ENCODE measurements around the gene TAF12. TPM values are rescaled to one million over a fixed set of nuclear protein-coding genes. Genes with fewer than 3 reads are reported as not detected.
A peak's percentile ranks its signal among the peaks of the same experiment; 100 is the strongest.

The TAF12 gene
- total and polyA plus RNA-seq, 10 of the 15 experiments (the other 5 are each of a cell fraction or from before 2014, with no cell fraction given), result 18.3 to 43.3 (median 28.6) TPM

DNA sequence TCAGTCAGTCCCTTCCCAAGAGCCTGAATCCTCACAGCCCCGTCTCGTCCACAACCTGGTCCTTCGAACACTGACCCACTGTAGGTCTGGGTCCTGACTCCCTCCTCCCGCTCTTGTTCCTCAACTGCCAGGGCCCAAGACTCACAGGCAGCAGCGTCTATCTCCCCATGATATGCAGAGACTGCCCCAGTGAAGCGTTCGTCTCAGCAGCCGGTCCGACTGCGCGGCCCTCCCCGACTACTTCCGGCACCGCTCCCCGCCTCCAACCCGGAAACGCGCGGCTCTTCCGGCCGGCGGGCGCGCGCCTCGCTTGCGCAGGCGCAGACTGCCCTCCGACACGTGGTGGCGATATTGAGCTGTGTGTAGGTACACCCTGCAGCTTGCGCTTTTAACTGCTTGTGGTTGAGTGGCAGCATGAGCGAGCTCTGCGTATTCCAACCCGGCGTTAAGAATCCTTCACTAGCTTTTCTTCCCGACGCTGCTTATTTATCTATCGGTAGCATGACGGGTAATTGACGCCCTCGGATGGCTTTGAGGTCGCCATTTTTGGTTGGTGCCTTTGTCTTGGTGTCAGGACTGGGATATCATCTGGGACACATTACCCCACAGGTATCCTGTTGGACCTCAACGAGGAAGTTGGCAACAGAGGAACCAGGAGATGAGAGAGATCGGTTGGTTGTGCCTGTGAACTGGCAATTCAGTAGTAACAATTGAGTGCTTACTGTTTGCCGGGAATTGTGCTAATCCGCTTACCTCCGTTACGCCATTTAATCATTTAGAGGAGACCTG is at the start of gene TAF12 (continued):
- TF ChIP-seq ZBTB40 (IDR thresholded peaks at IDR 0.05; ENCODE audit: borderline replicate concordance) (peak; percentile 95), MYC (IDR thresholded peaks at IDR 0.05; ENCODE audit: insufficient read depth, insufficient read length, insufficient replicate concordance, low read length, severe bottlenecking) (peak; percentile 95), BMI1 (IDR thresholded peaks at IDR 0.05; ENCODE audit: borderline replicate concordance) (0 out of 2 replicates have a peak, but pooled peaks have one; percentile 11), NRF1 (conservative IDR thresholded peaks at IDR 0.05; ENCODE audit: low read depth, low read length) (peak; percentile 70), BCL11A (IDR thresholded peaks at IDR 0.05; ENCODE audit: low read depth, low read length) (no peak), CBX5 (IDR thresholded peaks at IDR 0.05; ENCODE audit: low read depth) (peak; percentile 83; the same call in 1 of the 2 replicates), TBL1XR1 (IDR thresholded peaks at IDR 0.05; ENCODE audit: low read depth, low read length) (0 out of 2 replicates have a peak, but pooled peaks have one; percentile 9), ESRRA (IDR thresholded peaks at IDR 0.05; ENCODE audit: low read length) (no peak), PML (IDR thresholded peaks at IDR 0.05; ENCODE audit: low read length) (peak; percentile 95), PAX5 (IDR thresholded peaks at IDR 0.05; ENCODE audit: borderline replicate concordance, low read depth, low read length) (peak; percentile 70; the same call in 1 of the 2 replicates), CEBPZ (IDR thresholded peaks at IDR 0.05; ENCODE audit: low read depth, low read length) (no peak), ZSCAN29 (IDR thresholded peaks at IDR 0.05) (no peak), TCF3 (IDR thresholded peaks at IDR 0.05; ENCODE audit: borderline replicate concordance, insufficient read depth, low read depth, low read length) (peak; percentile 81), IKZF2 (IDR thresholded peaks at IDR 0.05) (peak; percentile 55 to 66), PBX3 (IDR thresholded peaks at IDR 0.05; ENCODE audit: insufficient replicate concordance, low read depth, low read length) (peak; percentile 69), EGR1 (IDR thresholded peaks at IDR 0.05; ENCODE audit: borderline replicate concordance in 1 of 2, low read depth in 2 of 2, low read length in 2 of 2) (peak; percentile 32 to 33; a peak in 2 of 3 replicates)
- TF ChIP-seq, protein P1, sequence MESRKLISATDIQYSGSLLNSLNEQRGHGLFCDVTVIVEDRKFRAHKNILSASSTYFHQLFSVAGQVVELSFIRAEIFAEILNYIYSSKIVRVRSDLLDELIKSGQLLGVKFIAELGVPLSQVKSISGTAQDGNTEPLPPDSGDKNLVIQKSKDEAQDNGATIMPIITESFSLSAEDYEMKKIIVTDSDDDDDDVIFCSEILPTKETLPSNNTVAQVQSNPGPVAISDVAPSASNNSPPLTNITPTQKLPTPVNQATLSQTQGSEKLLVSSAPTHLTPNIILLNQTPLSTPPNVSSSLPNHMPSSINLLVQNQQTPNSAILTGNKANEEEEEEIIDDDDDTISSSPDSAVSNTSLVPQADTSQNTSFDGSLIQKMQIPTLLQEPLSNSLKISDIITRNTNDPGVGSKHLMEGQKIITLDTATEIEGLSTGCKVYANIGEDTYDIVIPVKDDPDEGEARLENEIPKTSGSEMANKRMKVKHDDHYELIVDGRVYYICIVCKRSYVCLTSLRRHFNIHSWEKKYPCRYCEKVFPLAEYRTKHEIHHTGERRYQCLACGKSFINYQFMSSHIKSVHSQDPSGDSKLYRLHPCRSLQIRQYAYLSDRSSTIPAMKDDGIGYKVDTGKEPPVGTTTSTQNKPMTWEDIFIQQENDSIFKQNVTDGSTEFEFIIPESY (IDR thresholded peaks at IDR 0.05), result 0 out of 2 replicates have a peak, but pooled peaks have one; percentile 30

All from GM12878 (cell line).